ENCODE measurements around the gene XPR1.

DNA sequence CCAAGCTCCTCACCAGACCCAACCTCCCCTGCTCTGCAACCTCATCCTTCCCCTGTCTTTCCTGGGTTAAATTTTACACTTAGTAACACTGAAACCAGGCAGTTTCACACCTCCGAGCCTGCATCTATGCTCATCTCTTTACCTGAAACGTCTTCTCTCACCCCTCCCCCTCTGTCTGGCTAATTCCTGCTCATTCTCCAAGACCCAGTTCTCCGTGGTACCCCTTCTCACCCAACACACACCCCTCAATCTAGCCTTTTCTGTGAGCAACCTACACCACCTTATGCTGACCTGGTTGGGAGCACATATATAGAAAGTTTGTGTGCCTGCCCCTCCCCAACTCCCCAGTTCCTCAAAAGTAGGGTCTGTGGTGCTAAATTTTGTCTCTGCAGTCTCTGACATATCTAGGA is 277.2 kb downstream of the XPR1 start:
- TF ChIP-seq, protein P1, sequence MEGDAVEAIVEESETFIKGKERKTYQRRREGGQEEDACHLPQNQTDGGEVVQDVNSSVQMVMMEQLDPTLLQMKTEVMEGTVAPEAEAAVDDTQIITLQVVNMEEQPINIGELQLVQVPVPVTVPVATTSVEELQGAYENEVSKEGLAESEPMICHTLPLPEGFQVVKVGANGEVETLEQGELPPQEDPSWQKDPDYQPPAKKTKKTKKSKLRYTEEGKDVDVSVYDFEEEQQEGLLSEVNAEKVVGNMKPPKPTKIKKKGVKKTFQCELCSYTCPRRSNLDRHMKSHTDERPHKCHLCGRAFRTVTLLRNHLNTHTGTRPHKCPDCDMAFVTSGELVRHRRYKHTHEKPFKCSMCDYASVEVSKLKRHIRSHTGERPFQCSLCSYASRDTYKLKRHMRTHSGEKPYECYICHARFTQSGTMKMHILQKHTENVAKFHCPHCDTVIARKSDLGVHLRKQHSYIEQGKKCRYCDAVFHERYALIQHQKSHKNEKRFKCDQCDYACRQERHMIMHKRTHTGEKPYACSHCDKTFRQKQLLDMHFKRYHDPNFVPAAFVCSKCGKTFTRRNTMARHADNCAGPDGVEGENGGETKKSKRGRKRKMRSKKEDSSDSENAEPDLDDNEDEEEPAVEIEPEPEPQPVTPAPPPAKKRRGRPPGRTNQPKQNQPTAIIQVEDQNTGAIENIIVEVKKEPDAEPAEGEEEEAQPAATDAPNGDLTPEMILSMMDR (IDR thresholded peaks at IDR 0.05), result no peak
- TF ChIP-seq POLR2A (IDR thresholded peaks at IDR 0.05), result no peak
